ENCODE results near the gene DDX3X. TPM values are rescaled to one million over a fixed set of nuclear protein-coding genes. Genes with fewer than 3 reads are reported as not detected.

DDX3X gene
- total and polyA plus RNA-seq, 9 of the 15 experiments (the other 6 are each of a cell fraction or from before 2014, with no cell fraction given): 51.3 to 232 (median 138) TPM

- TF ChIP-seq RAD21 (CRISPR knock-in tag; conservative IDR thresholded peaks at IDR 0.05 in 1 of 2, IDR thresholded peaks at IDR 0.05 in 1 of 2) (no peak), SETDB1 (IDR thresholded peaks at IDR 0.05; ENCODE audit: low read length) (no peak), TCF7 (IDR thresholded peaks at IDR 0.05; ENCODE audit: borderline replicate concordance) (no peak), ZFPM2 (CRISPR knock-in tag; IDR thresholded peaks at IDR 0.05) (no peak), PBX2 (CRISPR knock-in tag; IDR thresholded peaks at IDR 0.05; ENCODE audit: low read depth) (no peak), PBX2 (tag; conservative IDR thresholded peaks at IDR 0.05; ENCODE audit: low read depth) (no peak), ZNF644 (tag; IDR thresholded peaks at IDR 0.05; ENCODE audit: low read depth) (0 out of 2 replicates have a peak, but pooled peaks have one; percentile 13), FOXK2 (conservative IDR thresholded peaks at IDR 0.05 in 1 of 2, IDR thresholded peaks at IDR 0.05 in 1 of 2; ENCODE audit: low read depth in 2 of 2) (no peak), PKNOX1 (IDR thresholded peaks at IDR 0.05) (no peak), MEF2A (IDR thresholded peaks at IDR 0.05; ENCODE audit: control insufficient read depth, low read depth, low read length) (no peak), HMBOX1 (IDR thresholded peaks at IDR 0.05) (no peak), XRCC5 (IDR thresholded peaks at IDR 0.05; ENCODE audit: low read depth, low read length) (0 out of 2 replicates have a peak, but pooled peaks have one; percentile 47), ZNF311 (CRISPR knock-in tag; IDR thresholded peaks at IDR 0.05) (no peak), ZBTB34 (CRISPR knock-in tag; IDR thresholded peaks at IDR 0.05) (no peak), NFIC (IDR thresholded peaks at IDR 0.05) (peak; percentile 28; the same call in 1 of the 2 replicates), ZC3H4 (CRISPR knock-in tag; IDR thresholded peaks at IDR 0.05; ENCODE audit: borderline replicate concordance) (no peak), HBP1 (CRISPR knock-in tag; IDR thresholded peaks at IDR 0.05) (no peak), FOXP1 (CRISPR knock-in tag; IDR thresholded peaks at IDR 0.05) (no peak), ZFP91 (CRISPR knock-in tag; IDR thresholded peaks at IDR 0.05) (no peak)
These were observed at the start of gene DDX3X (continued) for GRCh38 chrX:41333744-41334362.
